Kidney (tissue), 14 donors: ENCODE results near the gene EPRS1. TPM values are rescaled to one million over a fixed set of nuclear protein-coding genes. Genes with fewer than 3 reads are reported as not detected.

Experiments used
- DNase-seq, 5 donors: peaks; one replicate each; pipeline ENCODE4 v3.0.0-alpha.2; 2013 to 2020
- FAIRE-seq: peaks from 2 replicates; lab custom pipeline; 2012; peaks lifted over from hg19 to GRCh38; lab: Jason Lieb, UNC
- H3K27ac ChIP-seq, 2 donors: one replicate each; pipeline ENCODE4 v1.7.0; 2013; ENCODE audit warnings: low read depth in 2 of 2, low read length in 2 of 2, inconsistent platforms in 1 of 2
- H3K27me3 ChIP-seq: one replicate; pipeline ENCODE4 v1.7.1; 2013; ENCODE audit warnings: low read length, inconsistent platforms; ENCODE audit not compliant: control insufficient read depth, insufficient read depth
- H3K36me3 ChIP-seq, 3 donors: one replicate each; pipeline versions ENCODE4 v1.7.0 to v1.7.1; 2013; ENCODE audit warnings: low read length in 3 of 3, control low read depth in 1 of 3, inconsistent platforms in 1 of 3; ENCODE audit not compliant: insufficient read depth in 3 of 3, control insufficient read depth in 2 of 3
- H3K4me1 ChIP-seq, 3 donors: one replicate each; pipeline versions ENCODE4 v1.7.0 to v1.7.1; 2013; ENCODE audit warnings: low read length in 3 of 3, inconsistent platforms in 1 of 3, low read depth in 1 of 3; ENCODE audit not compliant: control insufficient read depth in 2 of 3, insufficient read depth in 2 of 3
- H3K4me3 ChIP-seq, 3 donors: one replicate each; pipeline versions ENCODE4 v1.7.0 to v1.8.1; 2013; ENCODE audit warnings: low read length in 3 of 3, control low read depth in 1 of 3, inconsistent platforms in 1 of 3
- H3K9ac ChIP-seq, 3 donors: one replicate each; pipeline versions ENCODE4 v1.7.0 to v1.7.1; 2013; ENCODE audit warnings: low read length in 3 of 3, control low read depth in 1 of 3, inconsistent platforms in 1 of 3
- H3K9me3 ChIP-seq, 3 donors: one replicate each; pipeline versions ENCODE4 v1.7.0 to v1.7.1; 2013; ENCODE audit warnings: low read length in 3 of 3, control low read depth in 1 of 3, inconsistent platforms in 1 of 3; ENCODE audit not compliant: control insufficient read depth in 2 of 3, insufficient read depth in 1 of 3
- intact Hi-C: fragments of 100-400 bp; cut with DNase I; formaldehyde crosslinking; loops from one replicate; pipeline ENCODE4 v1.11.1; 2022
- polyA plus RNA-seq: library from polyadenylated mRNA; stranded (reverse); fragments of 350-450 nt; fragmentation: Illumina TruSeq; extraction: RNeasy Lipid Tissue Mini Kit (QIAGEN cat#74804); gene quantifications from one replicate; pipeline ENCODE4 v1.2.3, GENCODE V29; 2014; ENCODE audit warnings: low read depth, low replicate concordance; ENCODE audit not compliant: insufficient read depth
- total RNA-seq: library from RNA; stranded (reverse); fragmentation: NEBNext Ultra II Directional; extraction: Animal tissue kit (Norgen Biotek cat#: 25700); gene quantifications from one replicate; pipeline ENCODE4 v1.2.1, GENCODE V29; 2021
- TF ChIP-seq, protein P1 (sequence below): IDR thresholded peaks from 3 replicates; pipeline ENCODE4 v1.5.1; 2012; ENCODE audit warnings: mild to moderate bottlenecking, moderate library complexity, borderline replicate concordance; ENCODE audit not compliant: insufficient read depth; ENCODE audit errors: extremely low read depth
- donor health status: control.
- donor health status: control.
- donor health status: control.
- donor health status: control.
- donor health status: control.
- donor health status: DM: yes; HTN: yes; CAD: no.
- donor health status: Normal renal cell carcinoma (clear cell type).

EPRS1 gene
- total and polyA plus RNA-seq, 2 donors from 2014 or later: 63.1 to 88.7 TPM

DNA sequence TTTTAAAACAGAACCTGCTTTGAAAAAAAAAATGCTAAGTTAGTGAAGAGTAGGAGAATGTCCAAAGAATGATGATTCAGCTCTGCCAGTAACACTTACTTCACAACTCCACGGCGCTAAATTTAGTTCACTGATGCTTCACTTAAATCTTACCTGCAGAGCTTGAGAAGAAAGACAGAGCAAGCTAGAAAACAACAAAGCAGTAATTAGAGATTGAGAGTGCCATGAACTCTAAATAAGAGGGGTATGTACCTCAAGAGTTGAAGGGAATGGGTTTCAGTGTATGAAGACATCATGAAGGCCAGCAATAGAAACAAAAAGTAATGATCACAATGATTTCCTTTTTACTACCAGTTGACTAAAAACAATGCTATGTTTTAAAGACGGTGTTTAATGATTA, 32.8 kb downstream of the EPRS1 start:
- no peak for FAIRE-seq
- TF ChIP-seq, protein P1, sequence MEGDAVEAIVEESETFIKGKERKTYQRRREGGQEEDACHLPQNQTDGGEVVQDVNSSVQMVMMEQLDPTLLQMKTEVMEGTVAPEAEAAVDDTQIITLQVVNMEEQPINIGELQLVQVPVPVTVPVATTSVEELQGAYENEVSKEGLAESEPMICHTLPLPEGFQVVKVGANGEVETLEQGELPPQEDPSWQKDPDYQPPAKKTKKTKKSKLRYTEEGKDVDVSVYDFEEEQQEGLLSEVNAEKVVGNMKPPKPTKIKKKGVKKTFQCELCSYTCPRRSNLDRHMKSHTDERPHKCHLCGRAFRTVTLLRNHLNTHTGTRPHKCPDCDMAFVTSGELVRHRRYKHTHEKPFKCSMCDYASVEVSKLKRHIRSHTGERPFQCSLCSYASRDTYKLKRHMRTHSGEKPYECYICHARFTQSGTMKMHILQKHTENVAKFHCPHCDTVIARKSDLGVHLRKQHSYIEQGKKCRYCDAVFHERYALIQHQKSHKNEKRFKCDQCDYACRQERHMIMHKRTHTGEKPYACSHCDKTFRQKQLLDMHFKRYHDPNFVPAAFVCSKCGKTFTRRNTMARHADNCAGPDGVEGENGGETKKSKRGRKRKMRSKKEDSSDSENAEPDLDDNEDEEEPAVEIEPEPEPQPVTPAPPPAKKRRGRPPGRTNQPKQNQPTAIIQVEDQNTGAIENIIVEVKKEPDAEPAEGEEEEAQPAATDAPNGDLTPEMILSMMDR: no peak

DNA sequence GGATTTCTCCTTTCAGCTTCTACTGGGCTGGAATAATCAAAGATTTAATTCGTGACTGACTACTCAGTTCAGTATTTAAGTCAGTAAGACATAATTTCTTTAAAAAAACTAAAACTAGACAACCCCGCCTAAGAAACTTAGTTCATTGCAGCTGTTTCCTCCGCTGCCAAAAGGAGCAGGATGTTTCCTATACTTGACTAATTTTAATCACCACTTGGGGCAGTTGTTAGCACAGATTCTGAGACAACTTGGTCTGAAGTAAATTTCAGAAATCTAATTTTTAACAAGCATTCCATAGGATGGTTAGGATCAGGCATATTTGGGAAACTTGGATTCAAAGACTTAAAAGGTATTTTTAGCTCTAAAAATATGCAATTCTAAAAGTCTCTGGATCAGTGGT, 34.0 kb downstream of the EPRS1 start:
- Histone ChIP-seq H3K9me3 (no peaks in the 10 kb centered on the region), H3K27me3 (no peaks in the 10 kb centered on the region), H3K4me3 (no peak overlapping the region), H3K4me1 (no peaks in the 10 kb centered on the region), H3K9ac (no peak overlapping the region), H3K36me3 (peaks cover 0 to 20% (median 3%) of the 10 kb centered on the region in 3 donors), H3K27ac (no peak overlapping the region)
- TF ChIP-seq, protein P1: no peak
- FAIRE-seq: no peak
- intact Hi-C loops: no loop called here
- DNase-seq: peak in 1 of 5 donors; percentile 40

More for the DNA sequence above, 32.8 kb downstream of the EPRS1 start:
- Histone ChIP-seq H3K27me3 (no peaks in the 10 kb centered on the region), H3K9me3 (no peaks in the 10 kb centered on the region), H3K4me1 (no peaks in the 10 kb centered on the region), H3K9ac (no peak overlapping the region), H3K36me3 (peaks cover 0 to 20% (median 2%) of the 10 kb centered on the region in 3 donors), H3K27ac (no peak overlapping the region), H3K4me3 (no peak overlapping the region)
- DNase-seq: no peak
- intact Hi-C loops: no loop called here

DNA sequence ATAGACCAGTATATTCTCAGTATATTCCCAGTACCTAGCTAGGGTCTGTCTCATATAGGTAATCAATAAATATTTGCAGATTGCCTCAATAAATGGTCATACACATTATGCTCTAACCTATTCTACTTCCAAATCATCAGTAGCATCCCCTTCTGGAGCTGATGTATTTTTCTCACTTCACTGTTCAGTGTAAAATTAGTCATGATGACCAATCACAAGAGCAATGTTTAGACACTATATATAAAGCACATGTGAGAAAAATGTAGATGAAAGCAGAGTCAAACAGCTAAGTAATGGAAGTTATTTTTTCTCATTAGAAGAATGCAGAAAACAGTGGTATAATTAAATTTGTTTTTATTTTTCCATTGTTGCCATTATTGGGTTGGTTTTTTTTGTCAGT, 34.7 kb downstream of the EPRS1 start:
- no peak for DNase-seq
- no peaks in the 10 kb centered on the region for H3K9me3 ChIP-seq
- H3K4me3 ChIP-seq: no peak overlapping the region
- intact Hi-C loops: no loop called here
- no peaks in the 10 kb centered on the region for H3K27me3 ChIP-seq
- H3K4me1 ChIP-seq: no peaks in the 10 kb centered on the region
- TF ChIP-seq, protein P1: no peak
- H3K36me3 ChIP-seq: peaks cover 0 to 20% (median 3%) of the 10 kb centered on the region in 3 donors
- H3K27ac ChIP-seq: no peak overlapping the region
- no peak overlapping the region for H3K9ac ChIP-seq
- no peak for FAIRE-seq

DNA sequence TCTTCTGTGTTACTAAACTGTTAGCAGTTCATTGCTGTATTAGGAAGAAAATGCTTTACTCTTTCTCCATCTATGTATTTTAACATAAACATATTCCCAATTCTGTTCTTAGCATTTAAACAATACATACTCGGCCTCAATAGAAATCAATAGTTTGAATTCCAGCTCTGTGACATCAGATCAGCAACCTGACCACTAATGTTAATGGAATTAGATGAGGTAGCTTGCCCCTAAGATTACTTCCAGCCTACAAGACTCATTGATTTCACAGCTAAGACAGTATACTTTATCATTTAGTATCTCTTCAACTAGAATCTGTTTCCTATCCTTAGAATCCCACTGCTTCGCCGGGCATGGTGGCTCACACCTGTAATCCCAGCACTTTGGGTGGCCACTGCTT, 38.9 kb downstream of the EPRS1 start:
- Histone ChIP-seq H3K36me3 (peaks cover 0 to 30% (median 17%) of the 10 kb centered on the region in 3 donors), H3K27me3 (no peaks in the 10 kb centered on the region), H3K9me3 (no peaks in the 10 kb centered on the region), H3K4me3 (no peak overlapping the region), H3K27ac (no peak overlapping the region), H3K4me1 (no peaks in the 10 kb centered on the region), H3K9ac (no peak overlapping the region)
- TF ChIP-seq, protein P1: no peak
- FAIRE-seq: no peak
- DNase-seq: no peak
- intact Hi-C loops: no loop called here
